Activated naive CD8-positive, alpha-beta T cell treated with anti-CD3 and anti-CD28 coated beads, Interleukin-2, amount 50 U/mL, for 24 hours (primary cell): ENCODE data around the gene RXRA.

Source experiments
- ATAC-seq: fragments of 150-1000 bp; cut with Tn5 transposase; one replicate; pipeline ENCODE4 v1.10.0; 2021
- DNase-seq: peaks from one replicate; pipeline ENCODE4 v3.0.0; 2021
- H3K27ac Mint-ChIP-seq: one replicate; pipeline ENCODE4 v1.8.0; 2021; ENCODE audit warnings: mild to moderate bottlenecking, mixed read lengths
- H3K27me3 Mint-ChIP-seq: one replicate; pipeline ENCODE4 v1.8.0; 2021; ENCODE audit warnings: mixed read lengths
- H3K36me3 Mint-ChIP-seq: one replicate; pipeline ENCODE4 v1.8.0; 2021; ENCODE audit warnings: low read depth, mixed read lengths
- H3K4me1 Mint-ChIP-seq: one replicate; pipeline ENCODE4 v1.8.0; 2021; ENCODE audit warnings: mixed read lengths
- H3K4me3 Mint-ChIP-seq: one replicate; pipeline ENCODE4 v1.8.0; 2021; ENCODE audit warnings: mild to moderate bottlenecking, moderate library complexity, mixed read lengths
- H3K9me3 Mint-ChIP-seq: one replicate; pipeline ENCODE4 v1.8.0; 2021; ENCODE audit warnings: mixed read lengths

Gene RXRA

DNA sequence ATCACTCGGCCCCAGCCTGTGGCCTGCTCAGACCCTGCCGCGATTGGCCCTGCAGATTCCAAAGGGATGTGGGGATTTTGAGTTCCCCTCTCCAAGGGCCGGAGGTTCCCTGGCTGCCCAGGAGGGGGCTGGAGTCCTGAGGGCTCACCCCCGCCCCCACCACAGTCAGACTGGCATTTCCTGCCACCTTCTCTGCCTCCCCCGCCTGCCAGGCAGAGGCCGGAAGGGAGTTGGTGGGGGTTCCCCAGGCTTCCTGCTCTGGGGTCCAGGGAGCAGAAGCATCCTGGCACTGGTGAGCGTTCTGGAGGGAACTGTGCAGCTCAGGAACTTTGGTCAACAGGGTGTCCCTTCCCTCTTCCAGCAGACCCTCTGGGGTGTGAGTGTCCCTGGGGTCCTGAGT, 70.6 kb downstream of the RXRA start:
- peaks cover 9% of the 10 kb centered on the region for H3K27me3 Mint-ChIP-seq
- H3K4me1 Mint-ChIP-seq = peaks cover 57% of the 10 kb centered on the region
- peaks cover 8% of the 10 kb centered on the region for H3K9me3 Mint-ChIP-seq
- peak overlapping the region; percentile 77 for H3K27ac Mint-ChIP-seq
- peaks cover 6% of the 10 kb centered on the region for H3K36me3 Mint-ChIP-seq
- ATAC-seq (no peak), DNase-seq (peak; percentile 66)
- peak overlapping the region; percentile 70 for H3K4me3 Mint-ChIP-seq

- Mint-ChIP-seq H3K9me3 (peaks cover 7% of the 10 kb centered on the region), H3K27me3 (peaks cover 5% of the 10 kb centered on the region), H3K36me3 (peaks cover 6% of the 10 kb centered on the region), H3K4me3 (no peak overlapping the region), H3K27ac (no peak overlapping the region), H3K4me1 (peaks cover 46% of the 10 kb centered on the region)
- no peak for ATAC-seq
- no peak for DNase-seq
These were observed 72.5 kb downstream of the RXRA start for GRCh38 chr9:134398756-134399155.

- peak; percentile 40 for DNase-seq
- H3K27ac Mint-ChIP-seq = no peak overlapping the region
- H3K9me3 Mint-ChIP-seq = no peaks in the 10 kb centered on the region
- H3K27me3 Mint-ChIP-seq = peaks cover under 1% of the 10 kb centered on the region
- peaks cover 3% of the 10 kb centered on the region for H3K36me3 Mint-ChIP-seq
- H3K4me1 Mint-ChIP-seq = peaks cover 46% of the 10 kb centered on the region
- no peak overlapping the region for H3K4me3 Mint-ChIP-seq
- ATAC-seq = no peak
These were observed 73.3 kb downstream of the RXRA start for GRCh38 chr9:134399435-134400056.

GRCh38 chr9:134400283-134400682, 74.0 kb downstream of the RXRA start:
- Mint-ChIP-seq H3K27ac (no peak overlapping the region), H3K4me1 (peaks cover 46% of the 10 kb centered on the region), H3K9me3 (no peaks in the 10 kb centered on the region), H3K27me3 (peaks cover 3% of the 10 kb centered on the region), H3K36me3 (peaks cover 3% of the 10 kb centered on the region), H3K4me3 (no peak overlapping the region)
- DNase-seq (no peak), ATAC-seq (no peak)

DNA sequence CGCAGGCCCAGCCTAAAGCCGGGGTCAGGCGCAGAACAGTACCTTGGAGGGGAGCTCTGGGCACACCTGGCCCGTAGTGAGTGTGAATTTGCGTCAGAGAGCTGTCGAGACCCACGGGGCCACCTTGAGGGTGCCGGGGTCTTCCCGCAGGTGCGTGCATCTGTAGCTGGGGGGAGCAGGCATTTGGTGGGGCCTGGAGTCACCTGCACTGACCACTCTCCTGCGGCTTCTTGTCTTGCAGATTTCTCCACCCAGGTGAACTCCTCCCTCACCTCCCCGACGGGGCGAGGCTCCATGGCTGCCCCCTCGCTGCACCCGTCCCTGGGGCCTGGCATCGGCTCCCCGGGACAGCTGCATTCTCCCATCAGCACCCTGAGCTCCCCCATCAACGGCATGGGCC, 75.1 kb downstream of the RXRA start:
- H3K27ac Mint-ChIP-seq = no peak overlapping the region
- H3K4me1 Mint-ChIP-seq = peaks cover 45% of the 10 kb centered on the region
- H3K4me3 Mint-ChIP-seq = no peak overlapping the region
- no peak for DNase-seq
- H3K9me3 Mint-ChIP-seq = no peaks in the 10 kb centered on the region
- peaks cover 8% of the 10 kb centered on the region for H3K27me3 Mint-ChIP-seq
- H3K36me3 Mint-ChIP-seq = peaks cover 4% of the 10 kb centered on the region
- ATAC-seq = no peak

DNA sequence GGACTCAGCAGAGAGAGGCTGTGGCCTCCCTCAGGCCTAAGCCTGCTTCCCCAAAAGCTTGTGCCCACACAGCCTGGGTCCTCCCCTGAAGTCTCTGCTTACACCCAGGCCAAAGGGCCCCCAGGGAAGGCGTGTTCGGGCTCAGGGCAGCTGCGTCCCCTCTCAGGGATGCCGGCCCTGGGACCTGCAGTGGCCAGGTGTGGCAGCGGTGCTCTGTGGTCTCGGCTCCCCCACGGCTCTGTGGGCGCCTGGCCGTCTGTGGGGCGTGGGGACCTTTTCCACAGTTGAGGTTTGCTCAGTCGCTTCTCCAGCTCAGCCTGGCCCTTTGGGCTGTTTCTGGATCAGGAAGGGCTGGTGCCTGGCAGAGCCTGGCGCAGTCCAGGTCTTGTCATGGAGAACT, 75.9 kb downstream of the RXRA start:
- Mint-ChIP-seq H3K36me3 (peaks cover 4% of the 10 kb centered on the region), H3K27ac (no peak overlapping the region), H3K4me3 (no peak overlapping the region), H3K4me1 (peaks cover 44% of the 10 kb centered on the region), H3K27me3 (peaks cover 12% of the 10 kb centered on the region), H3K9me3 (no peaks in the 10 kb centered on the region)
- ATAC-seq = no peak
- DNase-seq = no peak

DNA sequence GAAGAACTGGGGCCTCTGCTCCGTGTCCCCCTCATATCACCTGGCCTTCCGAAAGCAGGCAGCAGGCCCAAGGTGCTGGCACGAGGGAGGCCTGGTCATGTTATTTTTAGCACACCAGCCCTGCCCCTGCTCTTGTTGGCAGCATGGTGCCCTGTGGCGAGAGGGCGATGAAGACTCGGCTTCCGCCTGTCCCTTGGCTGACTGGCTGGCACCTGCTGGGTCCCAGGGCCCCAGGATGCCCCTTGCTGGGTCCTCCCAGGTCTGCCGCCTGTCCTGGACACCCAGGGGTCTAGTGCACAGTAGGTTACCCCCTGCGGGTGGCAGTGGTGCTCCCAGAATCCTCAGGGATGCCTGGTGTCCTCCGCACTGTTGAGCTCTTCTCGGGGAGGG, 77.0 kb downstream of the RXRA start:
- no peak overlapping the region for H3K27ac Mint-ChIP-seq
- no peaks in the 10 kb centered on the region for H3K9me3 Mint-ChIP-seq
- H3K27me3 Mint-ChIP-seq = peaks cover 12% of the 10 kb centered on the region
- no peak for DNase-seq
- ATAC-seq = no peak
- H3K36me3 Mint-ChIP-seq = peaks cover 4% of the 10 kb centered on the region
- H3K4me3 Mint-ChIP-seq = no peak overlapping the region
- peaks cover 38% of the 10 kb centered on the region for H3K4me1 Mint-ChIP-seq

GRCh38 chr9:134403682-134404301, 77.5 kb downstream of the RXRA start:
- H3K4me3 Mint-ChIP-seq = peak overlapping the region; percentile 8
- peak; percentile 54 for DNase-seq
- H3K9me3 Mint-ChIP-seq = no peaks in the 10 kb centered on the region
- peak; percentile 18 for ATAC-seq
- H3K27ac Mint-ChIP-seq = peak overlapping the region; percentile 42
- H3K4me1 Mint-ChIP-seq = peaks cover 38% of the 10 kb centered on the region
- H3K36me3 Mint-ChIP-seq = peaks cover 4% of the 10 kb centered on the region
- peaks cover 12% of the 10 kb centered on the region for H3K27me3 Mint-ChIP-seq

DNA sequence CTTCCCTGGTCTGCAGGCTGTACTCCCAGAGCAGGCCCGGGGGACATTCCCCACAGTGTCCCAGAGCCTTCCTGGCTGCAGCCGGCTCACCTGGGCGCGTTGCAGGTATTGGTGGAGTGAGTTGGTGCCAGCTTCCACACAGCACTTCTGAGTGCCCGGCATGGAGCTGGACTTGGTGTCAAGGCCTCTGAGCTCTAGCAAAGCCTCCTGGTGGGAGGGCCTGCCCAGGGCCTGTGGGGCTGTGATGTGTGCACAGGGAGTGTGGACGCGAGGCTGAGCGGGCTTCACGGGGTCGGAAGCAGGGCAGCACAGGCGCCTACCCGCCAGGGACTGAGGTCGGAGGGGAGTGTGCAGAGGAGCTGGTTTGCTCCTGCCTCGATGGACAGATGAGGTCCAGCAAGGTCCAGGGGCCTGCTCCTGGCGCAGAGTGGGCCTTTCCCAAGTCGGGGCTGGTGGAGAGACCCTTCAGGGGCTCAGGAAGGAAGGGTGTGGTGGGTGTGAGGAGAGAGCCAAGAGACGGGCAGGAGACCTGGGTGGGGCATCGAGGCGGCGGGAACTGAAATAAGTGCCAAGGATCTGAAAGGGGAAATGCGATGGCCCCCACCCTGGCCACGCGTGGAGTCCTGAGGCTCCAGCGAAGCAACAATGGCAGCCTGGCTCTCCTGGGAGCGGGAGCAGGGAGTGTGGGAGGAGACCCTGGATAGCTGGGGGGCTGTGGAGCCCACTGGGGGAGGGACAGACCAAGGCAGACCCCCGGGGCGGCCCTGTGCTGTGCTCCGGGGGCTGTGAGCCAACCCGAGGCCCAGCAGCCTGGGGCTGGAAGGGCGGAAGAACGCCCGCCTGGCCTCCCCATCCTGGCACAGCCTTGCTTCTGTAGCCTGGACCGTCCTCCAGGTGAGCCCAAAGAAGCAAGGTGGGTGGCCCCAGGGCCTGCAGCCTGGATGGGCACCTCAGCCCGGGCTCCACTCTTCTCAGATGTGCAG, 78.4 kb downstream of the RXRA start:
- DNase-seq (no peak), ATAC-seq (no peak)
- H3K4me3 Mint-ChIP-seq = no peak overlapping the region
- no peaks in the 10 kb centered on the region for H3K9me3 Mint-ChIP-seq
- peaks cover 2% of the 10 kb centered on the region for H3K36me3 Mint-ChIP-seq
- no peak overlapping the region for H3K27ac Mint-ChIP-seq
- H3K27me3 Mint-ChIP-seq = peaks cover 12% of the 10 kb centered on the region
- peaks cover 38% of the 10 kb centered on the region for H3K4me1 Mint-ChIP-seq

DNA sequence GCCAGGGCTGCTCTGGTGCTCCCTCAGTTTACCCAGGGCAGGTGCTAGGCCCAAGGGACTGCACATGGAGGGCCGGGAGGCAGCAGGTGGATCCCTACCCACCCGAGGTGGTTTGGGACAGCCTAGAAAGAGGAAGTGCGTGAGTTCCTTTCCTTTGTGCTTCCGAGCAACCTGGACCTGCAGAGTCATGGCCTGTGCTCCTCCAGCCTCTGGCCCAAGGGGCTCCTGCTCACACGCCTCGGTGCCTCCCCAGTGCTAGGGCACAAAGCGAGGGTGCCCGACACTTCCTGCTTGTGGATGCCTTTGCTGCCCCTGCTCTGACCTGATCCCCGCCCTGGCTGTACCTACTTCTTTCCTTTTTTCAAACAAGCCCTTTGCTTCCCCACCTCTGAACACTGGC, 79.3 kb downstream of the RXRA start:
- no peak for DNase-seq

DNA sequence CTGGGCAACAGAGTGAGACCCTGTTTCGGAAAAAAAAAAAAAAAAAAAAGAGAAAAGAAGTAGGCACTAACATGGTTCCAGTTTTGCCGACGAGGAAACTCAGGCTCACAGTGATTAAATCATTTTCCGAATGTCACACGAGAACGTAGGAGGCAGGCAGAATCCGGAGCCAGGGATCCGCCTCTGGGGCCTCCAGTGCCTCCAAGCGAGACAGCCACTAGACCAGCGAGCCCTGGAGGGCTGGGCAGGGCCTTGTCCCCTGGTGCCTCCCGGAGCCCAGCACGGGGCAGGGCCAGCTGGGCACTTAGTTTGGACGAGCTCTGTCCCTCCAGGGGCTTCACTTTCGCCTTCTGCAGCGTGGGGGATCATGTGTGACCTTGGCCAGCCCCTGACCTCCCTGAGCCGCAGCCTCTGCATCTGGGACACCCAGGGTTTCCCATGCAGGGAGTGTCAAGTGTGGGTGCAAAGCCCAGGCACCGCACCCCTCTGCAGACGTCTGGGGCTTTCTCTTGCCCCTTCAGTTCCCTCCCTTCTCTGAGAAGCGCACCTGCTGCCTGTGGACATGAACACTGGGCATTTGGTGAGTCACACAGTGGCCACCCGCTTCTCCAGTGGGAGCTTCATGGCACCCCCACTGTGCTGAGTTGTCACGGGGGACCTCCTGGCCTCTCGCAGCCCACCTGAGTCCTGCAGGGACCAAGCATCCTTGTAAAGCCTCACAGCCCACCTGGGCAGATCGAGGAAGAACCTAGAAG, 80.3 kb downstream of the RXRA start:
- Mint-ChIP-seq H3K9me3 (no peaks in the 10 kb centered on the region), H3K27ac (peak overlapping the region; percentile 54), H3K36me3 (peaks cover 2% of the 10 kb centered on the region), H3K4me3 (peak overlapping the region; percentile 49), H3K27me3 (peaks cover 12% of the 10 kb centered on the region), H3K4me1 (peaks cover 38% of the 10 kb centered on the region)
- ATAC-seq (no peak), DNase-seq (no peak)

More for the DNA sequence above, 79.3 kb downstream of the RXRA start:
- Mint-ChIP-seq H3K36me3 (peaks cover 2% of the 10 kb centered on the region), H3K4me3 (no peak overlapping the region), H3K4me1 (peaks cover 38% of the 10 kb centered on the region), H3K9me3 (no peaks in the 10 kb centered on the region), H3K27ac (no peak overlapping the region), H3K27me3 (peaks cover 12% of the 10 kb centered on the region)
- no peak for ATAC-seq

GRCh38 chr9:134407121-134407779, 81.0 kb downstream of the RXRA start:
- ATAC-seq (peak; percentile 75), DNase-seq (peak; percentile 80)
- peaks cover 2% of the 10 kb centered on the region for H3K36me3 Mint-ChIP-seq
- peak overlapping the region; percentile 54 for H3K27ac Mint-ChIP-seq
- H3K4me3 Mint-ChIP-seq = peak overlapping the region; percentile 49
- peaks cover 38% of the 10 kb centered on the region for H3K4me1 Mint-ChIP-seq
- H3K27me3 Mint-ChIP-seq = peaks cover 12% of the 10 kb centered on the region
- no peaks in the 10 kb centered on the region for H3K9me3 Mint-ChIP-seq

GRCh38 chr9:134408389-134408788, 82.1 kb downstream of the RXRA start:
- Mint-ChIP-seq H3K27me3 (peaks cover 12% of the 10 kb centered on the region), H3K27ac (no peak overlapping the region), H3K9me3 (no peaks in the 10 kb centered on the region), H3K4me1 (peaks cover 34% of the 10 kb centered on the region), H3K36me3 (peaks cover 2% of the 10 kb centered on the region), H3K4me3 (no peak overlapping the region)
- ATAC-seq (no peak), DNase-seq (no peak)
